Measurements from ENCODE around the gene MAP6.

- TF ChIP-seq, protein P1, sequence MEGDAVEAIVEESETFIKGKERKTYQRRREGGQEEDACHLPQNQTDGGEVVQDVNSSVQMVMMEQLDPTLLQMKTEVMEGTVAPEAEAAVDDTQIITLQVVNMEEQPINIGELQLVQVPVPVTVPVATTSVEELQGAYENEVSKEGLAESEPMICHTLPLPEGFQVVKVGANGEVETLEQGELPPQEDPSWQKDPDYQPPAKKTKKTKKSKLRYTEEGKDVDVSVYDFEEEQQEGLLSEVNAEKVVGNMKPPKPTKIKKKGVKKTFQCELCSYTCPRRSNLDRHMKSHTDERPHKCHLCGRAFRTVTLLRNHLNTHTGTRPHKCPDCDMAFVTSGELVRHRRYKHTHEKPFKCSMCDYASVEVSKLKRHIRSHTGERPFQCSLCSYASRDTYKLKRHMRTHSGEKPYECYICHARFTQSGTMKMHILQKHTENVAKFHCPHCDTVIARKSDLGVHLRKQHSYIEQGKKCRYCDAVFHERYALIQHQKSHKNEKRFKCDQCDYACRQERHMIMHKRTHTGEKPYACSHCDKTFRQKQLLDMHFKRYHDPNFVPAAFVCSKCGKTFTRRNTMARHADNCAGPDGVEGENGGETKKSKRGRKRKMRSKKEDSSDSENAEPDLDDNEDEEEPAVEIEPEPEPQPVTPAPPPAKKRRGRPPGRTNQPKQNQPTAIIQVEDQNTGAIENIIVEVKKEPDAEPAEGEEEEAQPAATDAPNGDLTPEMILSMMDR (IDR thresholded peaks at IDR 0.05): no peak
- TF ChIP-seq POLR2A (IDR thresholded peaks at IDR 0.05): no peak
- no peak for TF ChIP-seq POLR2AphosphoS5 (IDR thresholded peaks at IDR 0.05)
- TF ChIP-seq EP300 (IDR thresholded peaks at IDR 0.05): no peak
These were observed 121.7 kb downstream of the MAP6 start for GRCh38 chr11:75547177-75547576.

Measured in sigmoid colon (tissue), 4 donors.